Thyroid gland (tissue), 4 donors: ENCODE data around the gene CAMK1G. TPM values are rescaled to one million over a fixed set of nuclear protein-coding genes. Genes with fewer than 3 reads are reported as not detected.

Source experiments
- DNase-seq, 2 donors: peaks; one replicate each; pipeline ENCODE4 v3.0.0-alpha.2; 2019
- H3K27ac ChIP-seq, 3 donors: fragments of 200-600 bp; sonication (generic); 1 replicate in 2 of 3; 2 replicates in 1 of 3; pipeline ENCODE4 v1.5.1; 2016 to 2019; ENCODE audit warnings: mild to moderate bottlenecking in 1 of 3, moderate library complexity in 1 of 3
- H3K27me3 ChIP-seq: fragments of 200-600 bp; sonication (generic); one replicate; pipeline ENCODE4 v1.5.1; 2019
- H3K36me3 ChIP-seq, 2 donors: fragments of 200-600 bp; sonication (generic); one replicate each; pipeline ENCODE4 v1.5.1; 2016 to 2019
- H3K4me1 ChIP-seq, 2 donors: fragments of 200-600 bp; sonication (generic); one replicate each; pipeline ENCODE4 v1.5.1; 2017 to 2019
- H3K4me3 ChIP-seq, 3 donors: fragments of 200-600 bp; sonication (generic); replicated peaks in 1 of 3; 1 replicate in 2 of 3; 2 replicates in 1 of 3; pipeline ENCODE4 v1.5.1; 2016; ENCODE audit warnings: mild to moderate bottlenecking in 1 of 3
- H3K9me3 ChIP-seq: fragments of 200-600 bp; sonication (generic); one replicate; pipeline ENCODE4 v1.5.1; 2017
- POLR2A ChIP-seq, 2 donors: fragments of 450-650 bp; IDR thresholded peaks; one replicate each; pipeline ENCODE4 v1.6.1; 2017; ENCODE audit warnings: antibody characterized with exemption in 2 of 2, mild to moderate bottlenecking in 2 of 2, moderate library complexity in 1 of 2
- WGBS, 2 donors: methylation state at CpG; one replicate each; pipeline ENCODE4 v1.1.5; 2017; 5-methylcytosine and 5-hydroxymethylcytosine counted together
- intact Hi-C: fragments of 100-400 bp; cut with DNase I; formaldehyde crosslinking; loops from one replicate; pipeline ENCODE4 v1.15.1; 2023
- total RNA-seq, 4 donors: library from RNA; depleted of rRNA; stranded (reverse); fragments of >200 nt; gene quantifications; one replicate each; pipeline ENCODE4 v1.2.3, GENCODE V29; 2016
- TF ChIP-seq, protein P1 (sequence below), 6 experiments: fragments of 200-600 bp in 3 of 6; fragments of 450-650 bp in 3 of 6; sonication (generic) in 3 of 6; IDR thresholded peaks; one replicate each; pipeline ENCODE4 v1.5.1; 2016 to 2019; ENCODE audit warnings: antibody characterized with exemption in 6 of 6, mild to moderate bottlenecking in 2 of 6, inconsistent platforms in 1 of 6, moderate library complexity in 1 of 6

CAMK1G gene
- total RNA-seq, 4 donors from 2014 or later, result not detected

DNA sequence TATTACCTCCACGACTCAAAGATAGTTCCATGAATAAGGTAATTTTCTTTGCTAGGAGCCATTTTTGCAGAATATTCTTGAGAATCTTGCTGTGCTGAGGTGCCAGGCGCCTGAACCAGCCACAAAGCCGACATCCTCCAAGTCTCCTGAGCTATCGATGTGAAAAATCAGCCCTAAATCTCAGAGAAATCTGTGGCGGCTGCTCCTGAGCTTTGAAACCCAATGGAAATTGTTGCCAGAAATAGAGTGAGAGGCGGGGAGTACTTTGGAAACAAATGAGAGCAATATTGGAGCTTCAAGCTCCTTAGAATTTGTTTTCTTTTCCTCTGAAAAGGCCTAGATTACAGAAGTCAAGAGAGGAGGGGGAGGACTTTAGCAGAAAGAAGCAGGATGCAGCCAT, 6.3 kb downstream of the CAMK1G start:
- TF ChIP-seq POLR2A (IDR thresholded peaks at IDR 0.05), result no peak
- TF ChIP-seq, protein P1, sequence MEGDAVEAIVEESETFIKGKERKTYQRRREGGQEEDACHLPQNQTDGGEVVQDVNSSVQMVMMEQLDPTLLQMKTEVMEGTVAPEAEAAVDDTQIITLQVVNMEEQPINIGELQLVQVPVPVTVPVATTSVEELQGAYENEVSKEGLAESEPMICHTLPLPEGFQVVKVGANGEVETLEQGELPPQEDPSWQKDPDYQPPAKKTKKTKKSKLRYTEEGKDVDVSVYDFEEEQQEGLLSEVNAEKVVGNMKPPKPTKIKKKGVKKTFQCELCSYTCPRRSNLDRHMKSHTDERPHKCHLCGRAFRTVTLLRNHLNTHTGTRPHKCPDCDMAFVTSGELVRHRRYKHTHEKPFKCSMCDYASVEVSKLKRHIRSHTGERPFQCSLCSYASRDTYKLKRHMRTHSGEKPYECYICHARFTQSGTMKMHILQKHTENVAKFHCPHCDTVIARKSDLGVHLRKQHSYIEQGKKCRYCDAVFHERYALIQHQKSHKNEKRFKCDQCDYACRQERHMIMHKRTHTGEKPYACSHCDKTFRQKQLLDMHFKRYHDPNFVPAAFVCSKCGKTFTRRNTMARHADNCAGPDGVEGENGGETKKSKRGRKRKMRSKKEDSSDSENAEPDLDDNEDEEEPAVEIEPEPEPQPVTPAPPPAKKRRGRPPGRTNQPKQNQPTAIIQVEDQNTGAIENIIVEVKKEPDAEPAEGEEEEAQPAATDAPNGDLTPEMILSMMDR (IDR thresholded peaks at IDR 0.05), result no peak

DNA sequence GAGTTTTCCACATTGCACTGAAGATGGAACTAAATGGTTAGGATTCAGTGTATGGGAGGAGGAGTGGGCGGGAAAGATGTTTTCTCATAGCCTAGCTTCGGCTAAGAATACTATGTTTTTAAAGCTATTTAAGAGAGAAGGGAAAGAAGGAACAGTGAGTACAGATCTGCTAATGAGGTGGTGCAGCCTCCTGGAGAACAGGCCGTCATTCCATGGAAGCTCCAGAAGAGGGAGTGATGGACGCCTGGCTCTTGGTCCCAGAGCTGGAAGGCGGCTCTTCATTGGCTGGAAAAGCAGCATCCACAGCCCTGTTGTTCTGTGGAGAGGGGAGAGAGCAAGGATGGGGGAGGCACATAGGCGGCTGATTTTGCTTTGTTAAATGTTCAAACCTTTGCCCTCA, 6.9 kb downstream of the CAMK1G start:
- Histone ChIP-seq H3K36me3 (no peaks in the 10 kb centered on the region), H3K4me1 (peaks cover 5 to 12% of the 10 kb centered on the region in 2 donors), H3K9me3 (no peaks in the 10 kb centered on the region), H3K27ac (no peak overlapping the region), H3K27me3 (no peaks in the 10 kb centered on the region), H3K4me3 (no peak overlapping the region)
- DNase-seq, result peak in 1 of 2 donors; percentile 9
- TF ChIP-seq, protein P1 (IDR thresholded peaks at IDR 0.05), result peak in 3 of 6 experiments; percentile 14 to 39 (median 15)
- TF ChIP-seq POLR2A (IDR thresholded peaks at IDR 0.05), result no peak
- WGBS, 2 donors, result 63 to 70% methylated on average over 6 of the region's 6 CpGs
- intact Hi-C loops, result no loop called here

More for the DNA sequence above, 6.3 kb downstream of the CAMK1G start:
- Histone ChIP-seq H3K4me1 (peaks cover 5 to 14% of the 10 kb centered on the region in 2 donors), H3K36me3 (no peaks in the 10 kb centered on the region), H3K27me3 (no peaks in the 10 kb centered on the region), H3K4me3 (no peak overlapping the region), H3K9me3 (no peaks in the 10 kb centered on the region), H3K27ac (no peak overlapping the region)
- no peak for DNase-seq
- intact Hi-C loops, result no loop called here
- WGBS, 2 donors, result 46 to 67% methylated on average over 6 of the region's 6 CpGs

DNA sequence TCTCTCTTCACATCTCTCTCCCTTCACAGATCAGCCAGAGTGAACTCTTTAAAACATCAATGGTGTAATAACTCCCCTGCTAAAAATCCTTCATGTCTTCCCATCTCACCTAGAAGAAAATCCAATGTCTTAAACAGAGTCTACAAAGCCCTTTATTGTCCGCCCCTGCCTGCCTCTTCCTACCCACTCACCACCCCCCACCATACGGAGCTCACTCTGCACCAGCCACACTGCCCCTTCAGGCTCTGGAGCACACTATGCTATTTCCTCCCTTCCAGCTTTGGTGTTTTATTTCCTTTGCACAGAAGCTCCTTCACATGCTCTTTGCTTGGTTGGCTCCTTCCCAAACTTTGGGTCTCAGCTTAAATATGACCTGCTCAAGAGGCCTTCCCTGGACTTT, 10.2 kb downstream of the CAMK1G start:
- DNase-seq, result peak; percentile 13 to 23
- no peaks in the 10 kb centered on the region for H3K36me3 ChIP-seq
- no peak overlapping the region for H3K27ac ChIP-seq
- no peak overlapping the region for H3K4me3 ChIP-seq
- 32 to 36% methylated on average over 2 of the region's 2 CpGs for WGBS, 2 donors
- H3K4me1 ChIP-seq, result no peaks in the 10 kb centered on the region
- H3K9me3 ChIP-seq, result no peaks in the 10 kb centered on the region
- intact Hi-C loops, result no loop called here
- TF ChIP-seq, protein P1 (IDR thresholded peaks at IDR 0.05), result no peak
- TF ChIP-seq POLR2A (IDR thresholded peaks at IDR 0.05), result no peak
- H3K27me3 ChIP-seq, result no peaks in the 10 kb centered on the region

DNA sequence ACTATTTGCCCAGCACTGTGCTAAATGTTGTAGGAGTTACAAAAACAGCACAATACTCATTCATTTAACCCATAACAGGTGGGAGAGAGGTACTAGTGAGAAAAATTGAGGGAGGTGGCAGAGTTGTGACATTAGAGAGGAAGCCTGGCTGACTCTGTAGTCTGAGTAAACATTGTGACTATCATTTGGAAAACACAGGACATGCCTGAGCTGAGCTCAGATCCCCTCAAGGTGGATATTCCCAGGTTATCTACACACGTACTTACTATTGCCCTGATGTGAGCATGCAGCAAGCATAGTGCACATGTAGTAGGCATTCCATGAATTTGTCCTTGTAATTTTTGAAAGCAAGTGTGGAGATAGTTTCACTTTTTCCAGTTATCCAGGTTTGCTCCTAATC, 10.9 kb downstream of the CAMK1G start:
- Histone ChIP-seq H3K27me3 (no peaks in the 10 kb centered on the region), H3K36me3 (no peaks in the 10 kb centered on the region), H3K27ac (no peak overlapping the region), H3K9me3 (no peaks in the 10 kb centered on the region), H3K4me3 (no peak overlapping the region), H3K4me1 (no peaks in the 10 kb centered on the region)
- intact Hi-C loops, result no loop called here
- no peak for DNase-seq
- 57 to 65% methylated on average over 1 of the region's 1 CpG for WGBS, 2 donors
- TF ChIP-seq POLR2A (IDR thresholded peaks at IDR 0.05), result no peak
- TF ChIP-seq, protein P1 (IDR thresholded peaks at IDR 0.05), result no peak

DNA sequence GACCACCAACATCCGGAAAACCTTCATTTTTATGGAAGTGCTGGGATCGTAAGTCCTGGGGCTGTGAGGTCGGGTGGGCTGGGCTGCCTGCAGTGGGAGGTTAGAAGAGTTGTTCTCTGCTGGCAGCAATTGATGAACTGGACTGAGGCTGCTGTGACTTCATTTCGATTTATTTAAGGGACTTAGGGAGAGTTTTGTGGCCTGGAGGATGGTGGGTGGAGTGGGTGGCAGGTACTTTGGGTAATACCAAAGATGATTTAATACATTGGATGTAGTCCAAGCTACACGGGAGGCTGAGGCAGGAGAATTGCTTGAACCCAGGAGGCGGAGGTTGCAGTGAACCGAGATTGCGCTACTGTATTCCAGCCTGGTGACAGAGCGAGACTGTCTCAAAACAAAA, 11.5 kb downstream of the CAMK1G start:
- Histone ChIP-seq H3K36me3 (no peaks in the 10 kb centered on the region), H3K27me3 (no peaks in the 10 kb centered on the region), H3K4me3 (no peak overlapping the region), H3K4me1 (no peaks in the 10 kb centered on the region), H3K9me3 (no peaks in the 10 kb centered on the region), H3K27ac (no peak overlapping the region)
- intact Hi-C loops, result no loop called here
- DNase-seq, result no peak
- 79 to 85% methylated on average over 9 of the region's 9 CpGs for WGBS, 2 donors
- TF ChIP-seq, protein P1 (IDR thresholded peaks at IDR 0.05), result no peak
- no peak for TF ChIP-seq POLR2A (IDR thresholded peaks at IDR 0.05)
